GM12874 (cell line): ENCODE data around the gene MLC1.

Experiments
- CTCF ChIP-seq: IDR thresholded peaks from 2 replicates; pipeline ENCODE4 v1.5.1; 2011; ENCODE audit warnings: low read depth, mild to moderate bottlenecking, control low read depth, low read length, moderate library complexity; ENCODE audit not compliant: insufficient read depth

The MLC1 gene

GRCh38 chr22:50119768-50120251 is 34.6 kb upstream of the MLC1 start:
- TF ChIP-seq CTCF = no peak

- no peak for TF ChIP-seq CTCF
Observed at GRCh38 chr22:50119169-50119767, 34.0 kb upstream of the MLC1 start.

GRCh38 chr22:50118557-50119168 is 33.4 kb upstream of the MLC1 start:
- no peak for TF ChIP-seq CTCF

GRCh38 chr22:50118129-50118528 is 32.9 kb upstream of the MLC1 start:
- TF ChIP-seq CTCF = no peak

GRCh38 chr22:50117168-50117762 is 32.0 kb upstream of the MLC1 start:
- no peak for TF ChIP-seq CTCF

- no peak for TF ChIP-seq CTCF
Observed at GRCh38 chr22:50115693-50116092, 30.5 kb upstream of the MLC1 start.

GRCh38 chr22:50114221-50115021 is 29.2 kb upstream of the MLC1 start:
- TF ChIP-seq CTCF = no peak
